Eye (tissue), 1 donor: Measurements from ENCODE around the gene FAM120C.

ENCODE experiments used
- DNase-seq: peaks from one replicate; pipeline ENCODE4 v3.0.0-alpha.2; 2015

Gene FAM120C

DNA sequence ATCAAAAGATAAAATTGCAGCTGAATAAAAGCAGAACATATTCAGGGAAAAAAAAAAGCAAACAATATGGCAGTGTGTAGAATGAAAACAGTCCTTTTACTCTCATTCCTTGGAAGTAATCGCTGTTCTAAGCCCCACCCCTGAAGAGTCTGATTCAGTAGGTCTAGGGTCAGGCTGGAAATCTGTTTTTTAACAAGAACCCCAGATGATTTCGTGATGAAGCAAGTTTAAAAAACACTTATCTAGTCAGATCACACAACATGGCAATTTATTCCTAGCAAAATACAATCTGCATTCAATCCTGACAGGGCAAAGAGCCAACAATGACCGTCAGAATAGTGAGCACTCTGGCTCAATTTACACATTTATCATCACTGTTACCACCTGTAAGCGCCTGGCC is 16.1 kb downstream of the FAM120C start:
- no peak for DNase-seq

DNA sequence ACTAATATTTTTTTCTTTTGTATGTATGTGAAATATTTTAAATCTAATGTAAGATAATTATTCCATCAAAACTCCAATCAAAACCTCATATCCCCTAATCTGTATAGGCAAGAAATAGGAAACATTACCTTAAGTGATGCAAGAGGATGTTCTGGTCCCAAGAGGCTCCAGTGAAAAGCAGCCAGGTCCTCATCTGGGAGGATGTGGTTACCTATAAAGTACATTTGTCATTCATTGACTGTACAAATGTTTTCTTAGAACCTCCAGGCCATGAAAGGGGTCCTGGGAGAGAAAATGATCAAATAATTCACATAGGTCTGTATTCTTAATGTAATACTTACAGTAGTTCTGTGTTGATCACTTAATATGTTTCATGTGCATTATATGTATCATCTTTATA is 25.5 kb downstream of the FAM120C start:
- DNase-seq: no peak

DNA sequence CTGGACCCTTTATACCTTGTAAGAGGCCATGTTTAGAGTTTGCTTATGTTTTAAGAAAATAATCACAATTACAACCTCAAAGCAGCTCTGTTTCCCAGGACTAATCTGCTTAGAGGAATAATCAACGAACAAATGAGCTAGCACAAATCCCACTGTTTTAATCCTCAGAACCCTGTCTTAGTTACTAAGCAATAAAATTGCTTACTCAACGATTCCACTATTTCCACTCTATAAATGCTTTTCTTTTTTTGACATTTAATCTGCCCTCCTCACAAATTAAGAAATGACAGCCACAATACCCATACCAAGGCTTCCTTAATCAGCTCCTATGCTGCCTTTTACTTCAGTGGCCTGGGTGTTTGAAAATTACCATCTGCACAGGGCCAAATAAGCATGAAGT is 48.8 kb downstream of the FAM120C start:
- DNase-seq: no peak

DNA sequence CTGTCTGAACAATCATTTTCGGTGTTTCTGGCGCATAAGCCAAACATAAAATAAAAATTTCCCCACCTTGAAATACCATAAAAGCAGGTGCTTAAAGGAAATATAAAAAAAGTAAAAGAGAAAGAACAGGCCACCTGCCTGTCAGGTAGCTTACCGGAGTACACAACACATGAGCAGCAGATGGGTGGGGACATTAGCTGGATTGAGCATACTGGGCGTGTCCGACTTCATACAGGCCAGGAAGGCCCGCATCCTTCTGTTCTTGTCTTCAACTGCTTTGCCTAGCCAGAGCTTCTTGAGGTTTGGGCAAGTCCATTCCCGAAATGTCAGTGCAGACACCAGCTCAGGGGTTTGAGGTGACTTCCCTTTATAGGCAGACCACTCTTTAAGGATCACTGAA is 66.7 kb downstream of the FAM120C start:
- DNase-seq: no peak

DNA sequence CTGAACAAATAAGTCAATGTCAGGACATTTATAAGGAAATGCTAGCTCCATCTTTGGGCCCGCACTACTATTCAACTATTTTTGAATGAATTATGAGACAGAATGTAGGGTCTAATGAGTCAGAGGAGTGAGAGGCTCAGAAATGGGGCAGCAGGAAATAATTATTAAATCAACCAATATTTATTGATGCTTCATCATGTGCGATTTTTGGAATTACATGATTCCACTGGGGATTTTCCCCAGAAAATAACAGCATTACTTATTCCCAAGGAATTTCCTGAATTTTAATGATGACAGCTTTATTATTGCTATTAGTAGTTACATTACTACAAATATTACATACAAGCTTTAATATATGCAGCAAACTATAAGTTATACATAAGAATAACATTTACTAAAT is 89.5 kb downstream of the FAM120C start:
- no peak for DNase-seq

DNA sequence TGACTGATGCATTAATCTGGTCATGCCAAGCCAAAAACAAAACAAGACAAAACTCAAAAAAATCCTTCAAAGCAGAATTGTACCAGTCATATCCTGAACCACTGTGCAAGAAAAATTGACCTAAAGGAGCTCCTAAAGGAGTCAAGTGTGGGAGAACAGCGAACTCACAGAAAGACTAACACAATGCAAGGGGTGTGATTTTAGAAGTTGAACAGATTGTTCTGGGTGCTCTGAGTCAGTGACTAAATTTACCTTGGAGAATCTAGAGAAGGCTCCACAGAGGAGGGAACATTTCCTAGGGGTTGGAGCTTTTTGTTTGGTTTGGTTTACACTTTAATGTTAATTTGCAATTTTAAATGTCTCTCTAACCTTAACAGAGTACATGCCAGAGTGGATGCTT is 89.9 kb downstream of the FAM120C start:
- no peak for DNase-seq

DNA sequence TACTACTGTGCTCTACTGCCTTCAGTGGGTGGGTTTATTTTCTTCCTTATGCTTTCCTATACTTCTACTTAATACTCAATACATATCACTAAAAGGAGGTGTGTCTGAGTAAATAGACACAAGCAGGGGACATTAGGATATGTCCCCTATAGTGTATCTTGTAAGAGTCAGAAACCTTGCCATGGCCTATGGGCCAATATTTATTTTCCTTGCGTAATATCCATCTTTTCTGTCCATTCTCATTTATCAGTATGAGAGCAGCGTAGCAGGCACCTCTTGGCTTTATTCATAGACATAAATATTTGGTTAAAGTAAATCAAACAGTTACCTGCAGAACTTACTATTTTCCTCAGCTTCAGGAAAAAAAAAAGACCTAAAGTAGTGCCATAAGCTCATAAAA is 92.2 kb downstream of the FAM120C start:
- DNase-seq: no peak

DNA sequence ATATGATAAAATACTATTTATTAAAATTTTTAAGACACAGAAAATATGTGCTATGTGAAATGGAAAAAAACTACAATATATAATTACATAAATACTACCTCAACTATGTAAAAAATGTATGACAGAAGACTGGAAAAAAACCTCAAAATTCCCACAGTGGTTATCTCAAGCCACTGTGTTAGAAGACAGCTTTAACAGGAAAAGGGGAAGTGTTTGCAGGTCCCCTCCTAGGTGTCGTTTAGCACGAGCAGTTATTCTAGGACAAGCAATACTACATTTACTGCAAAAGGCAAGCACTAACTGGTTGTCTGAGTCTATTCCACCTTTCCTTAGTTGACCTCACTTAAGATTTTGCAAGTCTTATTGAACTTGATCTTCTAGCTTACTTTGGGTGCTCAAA is 93.9 kb downstream of the FAM120C start:
- no peak for DNase-seq

DNA sequence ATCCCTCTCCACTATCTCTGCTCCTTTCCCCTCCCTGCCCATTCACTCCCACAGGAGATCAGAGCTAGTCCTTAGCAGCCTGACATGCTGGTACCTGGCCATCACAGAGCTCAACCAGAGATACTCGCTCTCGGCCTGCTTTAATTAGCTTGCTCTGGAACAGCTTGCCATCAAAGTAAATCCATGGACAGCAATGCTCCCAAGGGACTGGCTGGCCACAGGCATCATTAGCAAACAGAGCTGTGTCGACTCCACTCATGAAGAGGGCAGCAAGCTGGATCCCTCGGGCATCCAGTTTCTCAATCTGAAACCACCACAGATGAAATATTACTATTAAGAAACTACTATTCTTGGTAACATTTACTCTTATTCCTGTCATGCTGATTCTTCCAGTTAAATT is 95.4 kb downstream of the FAM120C start:
- DNase-seq: peak; percentile 1

DNA sequence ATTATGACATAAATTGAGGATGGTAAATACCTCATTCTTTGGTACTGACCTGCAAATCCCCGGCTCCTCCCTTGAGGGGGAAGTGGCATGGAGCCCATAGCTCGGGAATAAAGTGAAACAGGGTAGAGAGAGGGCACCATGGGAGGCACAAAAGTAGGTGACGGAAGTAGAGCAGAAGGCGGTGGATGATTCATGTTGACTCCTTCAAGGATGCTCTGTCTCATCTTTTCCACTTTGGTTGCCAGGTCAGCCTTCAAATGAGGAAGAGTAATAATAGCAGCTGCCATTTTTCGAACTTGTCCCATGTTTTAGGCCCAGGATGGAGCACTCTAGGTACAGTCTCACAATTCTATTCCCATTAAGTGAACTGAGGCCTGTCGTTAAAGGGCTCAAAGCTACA is 97.4 kb downstream of the FAM120C start:
- no peak for DNase-seq

DNA sequence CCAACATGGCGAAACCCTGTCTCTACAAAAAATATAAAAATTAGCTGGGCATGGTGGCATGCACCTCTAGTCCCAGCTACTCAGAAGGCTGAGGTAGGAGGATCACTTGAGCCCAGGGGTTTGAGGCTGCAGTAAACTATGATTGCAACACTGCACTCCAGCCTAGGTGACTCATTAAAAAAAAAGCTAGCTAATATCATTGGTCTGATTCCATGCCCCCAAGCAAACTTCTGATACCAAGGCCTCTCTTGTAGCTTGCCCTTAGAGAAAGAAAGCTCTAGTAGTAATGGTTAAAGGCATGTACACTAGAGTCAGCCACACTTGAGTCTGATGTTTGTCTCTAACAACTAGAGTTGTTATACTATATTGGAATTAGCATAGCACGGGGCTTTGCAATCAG is 106.2 kb downstream of the FAM120C start:
- DNase-seq: no peak

DNA sequence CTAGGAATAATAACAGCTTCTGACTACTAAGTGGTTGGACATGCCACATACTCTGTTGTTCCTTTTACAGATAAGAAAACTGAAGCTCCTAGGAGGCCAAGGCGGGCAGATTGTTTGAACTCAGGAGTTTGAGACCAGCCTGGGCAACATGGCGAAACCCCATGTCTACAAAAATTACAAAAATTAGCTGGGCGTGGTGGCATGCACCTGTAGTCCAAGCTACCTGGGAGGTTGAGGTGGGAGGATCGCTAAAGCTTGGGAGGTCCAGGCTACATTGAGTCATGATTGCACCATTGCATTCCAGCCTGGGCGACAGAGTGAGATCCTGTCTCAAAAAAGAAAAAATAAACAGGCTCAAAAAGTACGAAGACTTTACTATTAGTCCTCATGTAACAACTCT is 108.2 kb downstream of the FAM120C start:
- DNase-seq: no peak

DNA sequence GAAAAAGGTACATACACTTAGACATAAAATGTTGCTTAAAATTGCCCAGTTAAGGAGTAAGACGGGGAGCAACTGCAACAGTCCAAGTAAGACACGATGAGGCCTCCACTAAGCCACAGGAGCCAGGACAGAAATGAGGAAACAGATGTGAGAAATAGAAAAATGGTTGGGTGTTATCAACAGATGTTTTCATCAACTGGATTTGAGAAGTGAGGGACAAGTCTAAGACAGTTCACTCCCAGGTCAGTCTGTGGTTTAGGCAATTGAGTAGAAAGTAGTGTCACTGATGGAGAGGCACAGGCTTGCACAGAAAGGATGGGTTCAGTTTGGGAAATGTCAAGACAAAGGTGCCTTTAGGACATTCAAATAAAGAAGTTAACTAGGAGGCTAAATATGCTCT is 115.3 kb downstream of the FAM120C start:
- DNase-seq: no peak

DNA sequence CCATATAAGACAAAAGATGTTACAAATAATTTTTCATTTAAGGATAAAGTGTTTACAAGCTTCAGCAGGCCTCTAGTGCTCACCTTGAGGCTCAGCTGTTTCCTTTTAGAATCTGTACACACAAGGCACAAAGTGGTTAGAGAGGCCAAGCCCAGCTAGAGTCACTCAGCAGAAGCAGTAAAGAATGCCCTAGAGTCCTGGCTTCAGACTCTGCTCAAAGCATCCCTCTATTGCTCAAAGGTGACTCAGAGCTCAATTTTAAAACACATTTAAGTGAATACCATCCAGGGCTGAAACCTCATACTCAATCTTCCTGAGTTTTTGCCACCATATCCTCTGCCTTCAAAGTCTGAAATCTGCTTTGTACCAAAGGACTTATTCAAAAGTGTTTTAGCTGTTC is 116.2 kb downstream of the FAM120C start:
- no peak for DNase-seq

DNA sequence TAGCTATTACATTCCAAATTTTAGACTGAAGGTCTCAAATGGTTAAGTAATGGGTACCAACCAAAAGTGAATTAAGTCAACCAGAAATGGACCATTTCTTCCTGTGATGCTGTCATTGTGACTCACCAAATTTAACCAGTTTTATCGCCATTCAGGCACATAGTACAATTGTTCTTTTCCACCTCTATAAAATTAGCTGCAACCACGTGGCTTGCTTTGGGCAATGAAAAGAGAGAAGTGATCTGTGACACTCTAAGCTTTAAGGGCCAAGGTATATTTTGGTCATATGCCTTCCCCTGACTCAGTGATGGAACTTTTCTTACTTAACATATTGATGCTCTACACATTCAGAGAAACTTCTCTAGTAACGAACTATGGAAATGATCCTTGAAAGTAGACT is 118.5 kb downstream of the FAM120C start:
- no peak for DNase-seq

DNA sequence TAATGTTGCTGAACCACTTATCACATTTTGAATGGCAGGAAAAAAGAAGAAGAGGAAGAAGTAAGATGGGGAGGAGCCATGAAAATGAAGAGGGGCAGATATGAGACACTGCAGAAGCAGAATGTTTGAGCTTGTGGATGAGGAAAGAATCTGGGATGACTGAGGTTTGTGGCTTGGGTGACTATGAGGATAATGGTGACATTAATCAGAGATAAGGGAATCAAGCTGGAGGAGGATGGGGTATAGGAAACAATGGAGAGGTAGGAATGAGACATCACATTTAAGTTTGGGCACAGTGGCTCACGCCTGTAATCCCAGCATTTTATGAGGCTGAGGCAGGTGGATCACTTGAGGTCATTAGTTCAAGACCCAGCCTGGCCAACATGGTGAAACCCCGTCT is 119.7 kb downstream of the FAM120C start:
- DNase-seq: no peak

DNA sequence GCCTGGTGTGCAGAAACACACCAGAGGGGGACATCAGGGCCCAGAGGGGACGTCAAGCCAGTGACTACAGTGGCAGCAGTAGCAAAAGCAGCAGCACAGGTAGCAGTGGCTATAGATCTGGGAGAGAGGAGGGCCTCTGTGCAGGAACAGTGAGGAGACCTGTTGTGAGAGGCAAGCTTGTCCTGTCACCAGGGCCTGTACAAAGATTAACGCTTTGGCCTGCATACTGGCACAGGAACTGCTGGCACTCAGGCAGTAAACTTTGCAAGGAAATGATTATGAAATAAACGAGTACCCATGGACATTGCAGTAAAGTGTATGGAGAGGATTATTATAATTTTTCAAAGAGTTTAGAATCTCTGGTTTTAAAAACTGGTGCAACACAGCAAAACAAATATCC is 133.3 kb downstream of the FAM120C start:
- DNase-seq: no peak

DNA sequence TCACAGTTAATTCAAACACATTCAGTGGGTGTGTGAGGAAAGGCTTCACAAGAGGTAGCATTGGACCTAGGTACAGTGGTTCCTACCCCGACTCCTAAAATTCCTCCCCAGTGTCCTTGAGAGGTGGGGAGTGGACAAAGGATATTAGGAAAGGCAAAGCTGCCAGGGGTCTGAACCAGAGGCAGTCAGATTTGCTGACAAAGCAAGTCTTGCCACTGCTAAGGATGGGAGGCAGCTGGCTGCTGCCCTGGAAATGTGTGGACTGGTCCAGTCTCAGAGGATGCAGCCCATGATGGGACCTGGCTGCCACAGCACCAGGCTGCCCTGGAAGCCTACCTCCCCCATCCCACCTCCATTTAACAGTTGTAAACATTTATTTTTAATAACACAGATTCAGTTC is 134.6 kb downstream of the FAM120C start:
- DNase-seq: no peak

DNA sequence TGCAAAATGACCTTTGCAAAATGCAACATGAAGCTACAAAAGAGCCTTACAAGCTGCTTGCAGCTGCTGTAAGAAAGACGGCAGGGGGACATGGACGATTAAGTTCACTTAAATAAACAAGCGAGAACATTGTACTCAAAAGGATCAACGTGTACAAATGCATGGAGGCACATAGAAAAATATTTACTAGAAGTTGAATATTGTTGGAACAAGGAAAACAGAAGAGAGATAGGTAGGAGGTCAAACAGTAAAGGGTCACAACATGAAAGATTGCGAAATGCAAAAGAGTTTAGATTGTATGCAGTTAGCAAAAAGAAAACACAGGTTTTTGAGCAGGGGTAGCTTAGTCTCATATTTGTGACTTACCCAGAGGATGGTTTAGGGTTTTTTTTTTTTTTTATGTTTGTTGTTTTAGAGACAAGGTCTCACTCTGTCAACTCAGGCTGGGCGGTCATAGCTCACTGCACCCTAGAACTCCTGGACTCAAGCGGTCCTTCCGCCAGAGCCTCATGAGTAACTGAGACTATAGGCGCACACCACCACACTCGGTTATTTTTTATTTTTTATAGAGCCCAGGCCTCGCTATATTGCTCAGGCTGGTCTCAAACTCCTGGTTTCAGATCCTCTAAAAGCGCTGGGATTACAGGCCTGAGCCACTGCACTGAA is 137.4 kb downstream of the FAM120C start:
- no peak for DNase-seq

DNA sequence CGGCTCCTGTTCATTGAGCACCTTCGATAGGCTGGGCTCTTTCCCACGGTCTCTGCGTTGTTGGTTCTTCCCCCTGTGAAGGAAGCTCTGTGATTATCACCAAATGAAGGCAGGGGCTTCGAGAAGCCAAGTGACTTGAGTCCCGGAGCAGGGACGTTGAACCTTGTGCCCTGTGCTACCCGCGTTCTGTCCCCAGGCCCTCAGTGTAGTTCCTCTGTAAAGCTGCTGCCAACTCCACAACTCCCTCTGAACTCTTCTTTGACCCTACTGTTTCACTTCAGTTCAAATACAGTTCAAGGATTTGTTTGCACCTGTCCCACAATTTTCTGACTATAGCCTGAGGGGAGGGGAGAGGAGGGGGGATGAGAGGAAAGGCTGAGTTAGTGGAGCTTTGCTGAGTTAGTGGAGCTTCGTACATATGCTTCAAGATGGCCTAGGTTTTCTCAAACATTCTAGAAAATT is 138.1 kb downstream of the FAM120C start:
- no peak for DNase-seq

DNA sequence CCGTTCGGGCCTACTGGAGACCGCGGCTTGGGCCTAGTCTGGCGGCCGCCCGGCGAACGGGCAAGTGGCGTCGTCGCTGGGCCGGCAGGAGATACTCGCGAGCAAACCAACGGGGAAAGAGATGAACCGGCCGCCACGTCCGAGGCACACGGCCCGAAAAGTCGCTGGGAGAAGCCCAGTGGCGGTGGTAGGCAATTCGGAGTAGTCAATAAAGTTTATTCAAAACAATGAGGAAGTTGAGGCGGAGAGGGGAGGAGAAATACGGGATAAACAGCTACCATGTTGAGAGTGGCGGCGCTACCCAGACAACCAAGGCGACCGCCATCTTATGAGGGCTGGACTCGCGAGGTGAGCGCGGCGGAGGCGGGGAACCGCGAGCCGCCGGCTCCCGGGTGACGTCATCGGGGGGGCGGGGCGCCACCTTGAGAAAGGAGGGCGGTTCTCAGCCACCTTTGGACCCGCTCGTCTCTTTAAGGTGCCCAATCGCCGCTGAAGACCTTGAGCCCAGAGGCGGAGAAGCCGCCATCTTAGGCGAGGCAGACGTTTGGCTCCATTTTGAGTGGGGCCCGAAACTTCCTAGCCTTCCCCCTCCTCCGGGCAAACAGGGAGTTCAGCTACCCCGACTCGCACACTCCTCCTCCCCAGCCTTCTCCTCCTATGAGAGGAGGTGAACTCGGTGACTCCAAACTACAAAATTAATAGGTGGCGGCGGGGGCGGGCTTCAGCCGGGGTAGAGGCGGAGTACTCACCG is 138.8 kb downstream of the FAM120C start, which contains the start of gene PHF8:
Gene PHF8, minus strand, starts transcription at position 348 of the 751 bp plus-strand sequence. CDS start 1,745 bp downstream, outside the sequence.
- DNase-seq: peak; percentile 96

DNA sequence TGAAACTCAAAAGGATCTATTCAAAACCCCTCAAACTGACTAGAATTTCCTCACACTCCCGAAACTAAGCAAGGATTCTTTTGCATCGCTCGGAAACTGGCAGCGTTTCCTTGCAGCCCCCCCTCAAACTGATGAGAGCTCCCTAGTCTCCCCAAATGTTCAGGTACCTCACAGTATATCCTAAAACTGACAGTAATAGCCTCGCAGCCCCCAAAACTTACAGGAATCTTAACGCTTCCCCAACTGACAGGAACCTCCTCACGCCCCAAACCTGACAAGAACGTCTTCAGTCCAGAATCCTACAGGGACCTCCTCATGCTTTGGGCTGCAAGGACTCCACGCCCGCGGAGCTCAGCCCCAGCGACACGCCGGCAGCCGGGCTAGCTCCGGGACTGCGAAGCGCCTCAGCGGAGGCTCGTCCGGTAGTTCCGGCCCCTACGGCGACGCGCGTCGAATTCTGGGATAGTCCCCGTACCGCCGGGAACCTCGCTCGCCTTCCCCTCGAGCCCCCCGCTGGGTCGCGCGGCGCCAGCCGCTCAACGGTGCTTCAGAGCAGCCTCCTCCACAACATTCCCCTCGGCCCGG is 139.4 kb downstream of the FAM120C start:
- peak; percentile 52 for DNase-seq

DNA sequence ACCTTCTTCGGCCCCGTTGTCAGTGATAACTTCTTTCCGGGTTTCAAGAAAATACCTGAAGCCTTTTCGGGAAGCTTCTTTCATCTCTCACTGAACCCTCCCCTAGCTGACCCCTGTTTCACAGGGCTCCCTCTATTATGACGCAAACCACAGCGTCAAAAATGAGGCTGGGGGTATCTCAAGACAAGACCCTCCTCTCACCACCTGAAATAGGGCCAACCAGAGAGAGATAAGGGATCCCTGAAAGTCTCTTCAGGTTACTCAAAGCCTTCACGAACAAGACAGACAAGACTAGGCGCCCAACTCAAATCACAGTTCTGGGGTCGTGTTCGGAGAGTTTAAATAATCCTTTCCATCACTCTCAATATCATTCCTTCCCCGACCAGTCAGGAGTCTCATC is 140.0 kb downstream of the FAM120C start:
- peak; percentile 40 for DNase-seq

DNA sequence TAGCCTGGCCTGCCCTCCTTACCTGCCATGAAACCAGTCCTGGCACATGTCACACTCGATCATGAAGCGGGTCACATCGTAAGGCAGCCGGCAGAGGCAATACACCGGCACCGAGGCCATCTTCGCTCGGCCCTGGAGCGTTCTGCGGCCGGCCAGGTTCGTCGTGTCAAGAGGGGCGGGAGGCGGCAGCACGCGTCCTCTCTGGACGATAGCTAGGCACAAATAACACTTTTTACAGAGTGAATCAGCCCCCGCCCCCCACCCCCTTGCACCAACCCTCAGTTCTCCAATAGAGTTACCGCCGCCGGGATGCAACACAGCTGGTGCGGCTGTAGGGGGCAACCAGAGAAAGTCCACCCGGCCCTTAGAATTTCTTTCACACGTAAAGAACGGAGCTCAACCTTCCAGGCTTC is 140.4 kb downstream of the FAM120C start:
- DNase-seq: peak; percentile 68
